MM.1S (cell line): Measurements from ENCODE around the gene PIGZ.

Experiments
- DNase-seq: peaks from one replicate; pipeline ENCODE4 v3.0.0-alpha.2; 2015
- H2AFZ ChIP-seq: fragments of 300-600 bp; sonication (generic); 2 replicates; pipeline ENCODE4 v1.6.0; 2016; ENCODE audit warnings: antibody characterized with exemption, low read length
- H3F3A ChIP-seq: fragments of 300-600 bp; sonication (generic); 2 replicates; pipeline ENCODE4 v1.6.1; 2016; ENCODE audit warnings: mild to moderate bottlenecking, antibody characterized with exemption, low read length, moderate library complexity, mixed read lengths; ENCODE audit not compliant: insufficient read depth
- H3K27ac ChIP-seq: fragments of 300-600 bp; sonication (generic); 2 replicates; pipeline ENCODE4 v1.5.1; 2016; ENCODE audit warnings: mild to moderate bottlenecking, low read length
- H3K27me3 ChIP-seq: fragments of 300-600 bp; sonication (generic); replicated peaks from 2 replicates; pipeline ENCODE4 v1.6.0; 2016; ENCODE audit warnings: low read length; ENCODE audit not compliant: insufficient read depth
- H3K36me3 ChIP-seq: fragments of 300-600 bp; sonication (generic); replicated peaks from 2 replicates; pipeline ENCODE4 v1.6.1; 2016; ENCODE audit warnings: mild to moderate bottlenecking, low read length, mixed read lengths; ENCODE audit not compliant: insufficient read depth
- H3K4me1 ChIP-seq: fragments of 300-600 bp; sonication (generic); 2 replicates; pipeline ENCODE4 v1.6.1; 2016; ENCODE audit warnings: low read length, mixed read lengths
- H3K4me2 ChIP-seq: fragments of 300-600 bp; sonication (generic); 2 replicates; pipeline ENCODE4 v1.6.0; 2016; ENCODE audit warnings: low read depth, low read length
- H3K4me3 ChIP-seq: fragments of 300-600 bp; sonication (generic); 2 replicates; pipeline ENCODE4 v1.5.1; 2016; ENCODE audit warnings: low read length, mixed read lengths
- H3K79me2 ChIP-seq: fragments of 300-600 bp; sonication (generic); 2 replicates; pipeline ENCODE4 v1.6.1; 2016; ENCODE audit warnings: mixed run types, low read length, mixed read lengths
- H3K9ac ChIP-seq: fragments of 300-600 bp; sonication (generic); 2 replicates; pipeline ENCODE4 v1.6.1; 2016; ENCODE audit warnings: low read length, mixed read lengths
- H3K9me2 ChIP-seq: fragments of 300-600 bp; sonication (generic); replicated peaks from 2 replicates; pipeline ENCODE4 v1.6.1; 2016; ENCODE audit warnings: mild to moderate bottlenecking, low read length, mixed read lengths; ENCODE audit not compliant: insufficient read depth
- H3K9me3 ChIP-seq: fragments of 300-600 bp; sonication (generic); replicated peaks from 2 replicates; pipeline ENCODE4 v1.6.1; 2016; ENCODE audit warnings: mild to moderate bottlenecking, low read length, mixed read lengths; ENCODE audit not compliant: insufficient read depth
- H4K20me1 ChIP-seq: fragments of 300-600 bp; sonication (generic); 2 replicates; pipeline ENCODE4 v1.6.1; 2016; ENCODE audit warnings: mild to moderate bottlenecking, low read length, moderate library complexity, mixed read lengths; ENCODE audit not compliant: insufficient read depth
- EZH2 ChIP-seq: fragments of 300-600 bp; sonication (generic); optimal IDR thresholded peaks from 2 replicates; pipeline ENCODE3; 2017; ENCODE audit warnings: low read depth, mild to moderate bottlenecking, antibody characterized with exemption, low read length, mixed read lengths
- EZH2phosphoT487 ChIP-seq: fragments of 300-600 bp; sonication (generic); IDR thresholded peaks from 2 replicates; pipeline ENCODE4 v1.6.1; 2018; ENCODE audit warnings: antibody characterized with exemption, low read length
- TF ChIP-seq, protein P1 (sequence below): fragments of 300-600 bp; sonication (generic); IDR thresholded peaks from 2 replicates; pipeline ENCODE4 v1.5.1; 2016; ENCODE audit warnings: antibody characterized with exemption, low read length, mixed read lengths

PIGZ gene

DNA sequence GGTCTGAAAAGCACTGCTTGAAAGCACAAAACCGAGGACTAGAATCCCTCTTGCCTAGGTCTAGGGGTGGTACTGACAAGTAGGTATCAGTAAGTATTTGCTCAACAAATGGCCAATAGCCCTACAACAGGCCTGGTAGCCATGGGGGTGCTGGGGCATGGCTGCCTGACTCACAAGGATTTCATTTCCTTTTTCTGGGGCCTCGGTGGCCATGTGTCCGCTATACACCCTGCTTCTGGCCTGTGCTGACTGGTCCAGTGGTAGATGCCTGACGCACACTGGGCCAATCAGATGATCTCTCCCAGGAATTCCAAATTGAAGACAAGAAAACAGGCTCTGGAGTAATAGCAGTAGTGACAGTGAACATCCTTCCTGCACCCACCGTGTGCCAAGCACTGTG is 31.6 kb upstream of the PIGZ start:
- Histone ChIP-seq H3K4me2 (no peak overlapping the region), H3K4me1 (peaks cover 10% of the 10 kb centered on the region), H3K4me3 (no peak overlapping the region), H2AFZ (no peak overlapping the region), H3K36me3 (no peaks in the 10 kb centered on the region), H3K27me3 (no peaks in the 10 kb centered on the region), H3F3A (peaks cover 20% of the 10 kb centered on the region), H3K9me3 (no peaks in the 10 kb centered on the region), H3K9ac (no peak overlapping the region), H3K9me2 (no peaks in the 10 kb centered on the region), H4K20me1 (no peaks in the 10 kb centered on the region), H3K79me2 (peaks cover 10% of the 10 kb centered on the region; the same call in 1 of the 2 replicates), H3K27ac (no peak overlapping the region)
- no peak for DNase-seq
- TF ChIP-seq EZH2phosphoT487 (no peak), EZH2 (no peak)
- TF ChIP-seq, protein P1, sequence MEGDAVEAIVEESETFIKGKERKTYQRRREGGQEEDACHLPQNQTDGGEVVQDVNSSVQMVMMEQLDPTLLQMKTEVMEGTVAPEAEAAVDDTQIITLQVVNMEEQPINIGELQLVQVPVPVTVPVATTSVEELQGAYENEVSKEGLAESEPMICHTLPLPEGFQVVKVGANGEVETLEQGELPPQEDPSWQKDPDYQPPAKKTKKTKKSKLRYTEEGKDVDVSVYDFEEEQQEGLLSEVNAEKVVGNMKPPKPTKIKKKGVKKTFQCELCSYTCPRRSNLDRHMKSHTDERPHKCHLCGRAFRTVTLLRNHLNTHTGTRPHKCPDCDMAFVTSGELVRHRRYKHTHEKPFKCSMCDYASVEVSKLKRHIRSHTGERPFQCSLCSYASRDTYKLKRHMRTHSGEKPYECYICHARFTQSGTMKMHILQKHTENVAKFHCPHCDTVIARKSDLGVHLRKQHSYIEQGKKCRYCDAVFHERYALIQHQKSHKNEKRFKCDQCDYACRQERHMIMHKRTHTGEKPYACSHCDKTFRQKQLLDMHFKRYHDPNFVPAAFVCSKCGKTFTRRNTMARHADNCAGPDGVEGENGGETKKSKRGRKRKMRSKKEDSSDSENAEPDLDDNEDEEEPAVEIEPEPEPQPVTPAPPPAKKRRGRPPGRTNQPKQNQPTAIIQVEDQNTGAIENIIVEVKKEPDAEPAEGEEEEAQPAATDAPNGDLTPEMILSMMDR: no peak

DNA sequence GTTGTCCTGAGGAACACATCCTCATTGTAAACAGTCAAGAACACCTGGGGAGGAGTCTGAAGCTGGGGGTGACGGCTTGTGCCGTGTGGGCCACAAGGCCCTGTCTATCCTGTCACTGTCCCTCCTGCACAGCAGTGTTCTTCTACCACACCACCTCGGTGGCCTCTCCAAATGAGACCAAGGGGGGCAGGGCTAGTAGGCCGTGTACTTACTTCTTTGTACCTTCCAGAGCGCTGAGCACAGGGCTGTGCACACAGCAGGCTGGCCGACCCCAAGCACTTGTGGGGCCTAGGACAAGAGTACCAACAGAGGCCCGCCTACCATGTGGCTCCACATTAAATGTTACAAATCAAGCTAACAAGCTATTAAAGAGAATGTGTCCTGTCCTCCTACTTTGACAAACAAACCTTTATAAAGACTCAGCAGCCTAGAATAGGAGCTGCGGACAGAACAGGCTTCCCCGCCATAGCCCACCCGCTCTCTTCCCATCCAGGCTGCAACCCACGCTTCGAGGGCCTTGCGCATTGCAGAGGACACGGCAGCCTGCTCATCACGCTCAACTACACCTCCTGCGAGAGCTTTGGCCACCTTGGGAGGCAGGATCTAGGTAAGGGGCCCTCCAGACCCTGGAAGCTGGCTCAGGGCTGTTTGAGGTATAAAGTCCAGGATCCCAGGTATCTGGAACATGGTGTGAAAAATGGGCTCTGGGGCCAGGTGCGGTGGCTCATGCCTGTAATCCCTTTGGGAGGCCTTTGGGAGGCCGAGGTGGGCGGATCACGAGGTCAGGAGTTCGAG is 30.5 kb upstream of the PIGZ start:
- no peak for TF ChIP-seq EZH2
- TF ChIP-seq, protein P1: no peak
- TF ChIP-seq EZH2phosphoT487: no peak
- no peak for DNase-seq
- Histone ChIP-seq H3K27ac (no peak overlapping the region), H2AFZ (no peak overlapping the region), H3K9ac (no peak overlapping the region), H3K79me2 (peaks cover 10% of the 10 kb centered on the region; the same call in 1 of the 2 replicates), H3K4me3 (no peak overlapping the region), H3K4me2 (no peak overlapping the region), H3K27me3 (no peaks in the 10 kb centered on the region), H3K4me1 (no peaks in the 10 kb centered on the region), H3F3A (peaks cover 11% of the 10 kb centered on the region; the same call in 1 of the 2 replicates), H3K36me3 (no peaks in the 10 kb centered on the region), H3K9me2 (no peaks in the 10 kb centered on the region), H3K9me3 (no peaks in the 10 kb centered on the region), H4K20me1 (no peaks in the 10 kb centered on the region)

DNA sequence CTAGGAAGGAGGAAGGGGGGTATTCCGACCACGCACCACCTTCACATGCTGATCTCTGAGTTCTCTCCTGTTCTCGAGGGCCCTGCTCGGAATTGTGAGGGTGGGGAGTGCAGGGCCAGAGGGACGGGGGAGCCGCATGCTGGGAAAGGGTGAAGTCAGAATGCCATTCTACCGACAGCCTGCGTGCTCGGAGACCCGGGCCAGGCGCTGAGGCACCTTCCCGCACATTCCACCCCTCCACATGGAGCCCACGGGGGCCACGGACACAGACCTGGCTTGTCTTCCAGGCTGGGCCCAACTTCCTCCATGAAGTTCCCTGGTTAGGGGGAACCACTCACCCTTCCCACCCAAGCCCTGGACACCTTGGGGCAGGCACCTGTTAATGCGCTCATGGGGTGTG is 28.7 kb upstream of the PIGZ start:
- H3K4me3 ChIP-seq: no peak overlapping the region
- TF ChIP-seq EZH2phosphoT487 (no peak), EZH2 (no peak)
- TF ChIP-seq, protein P1: no peak
- 0 out of 2 replicates have a peak, but pooled peaks cover 4% of the 10 kb centered on the region for H3F3A ChIP-seq
- no peak overlapping the region for H2AFZ ChIP-seq
- H4K20me1 ChIP-seq: no peaks in the 10 kb centered on the region
- no peak overlapping the region for H3K9ac ChIP-seq
- H3K36me3 ChIP-seq: no peaks in the 10 kb centered on the region
- H3K27ac ChIP-seq: no peak overlapping the region
- H3K4me2 ChIP-seq: no peak overlapping the region
- no peaks in the 10 kb centered on the region for H3K27me3 ChIP-seq
- no peaks in the 10 kb centered on the region for H3K4me1 ChIP-seq
- H3K79me2 ChIP-seq: peaks cover 10% of the 10 kb centered on the region; the same call in 1 of the 2 replicates
- no peaks in the 10 kb centered on the region for H3K9me3 ChIP-seq
- DNase-seq: no peak
- H3K9me2 ChIP-seq: no peaks in the 10 kb centered on the region
